Measurements from ENCODE around the gene RUBCNL.
A peak's percentile ranks its signal among the peaks of the same experiment; 100 is the strongest.

RUBCNL gene

GRCh38 chr13:46387064-46387851 lies at the start of gene RUBCNL:
Gene RUBCNL (minus strand): TSS chr13:46387252. CDS start chr13:46372475, 14,777 bp downstream.
- ChIA-PET CTCF (no interaction called here), POLR2A (no interaction called here)
- Histone ChIP-seq H3K27ac (ENCODE audit: extremely low read depth, low read depth, low read length) (no peak within 1 kb of the TSS), H3K36me3 (ENCODE audit: control insufficient read depth in 2 of 2, insufficient read depth in 1 of 2, low read length in 2 of 2) (no peaks in the 10 kb centered on the region), H3K4me1 (ENCODE audit: control insufficient read depth, insufficient read depth, low read length) (no peaks in the 10 kb centered on the region), H3K9me3 (ENCODE audit: control insufficient read depth, insufficient read depth, low read depth, low read length) (no peaks in the 10 kb centered on the region), H3K4me3 (ENCODE audit: low read depth, low read length) (peak within 1 kb of the TSS; percentile 50)
- TF ChIP-seq ZFP69B (tag by site-specific recombination; IDR thresholded peaks at IDR 0.05) (peak; percentile 53; the same call in 1 of the 2 replicates), IKZF3 (tag by site-specific recombination; IDR thresholded peaks at IDR 0.05) (peak; percentile 19; the same call in 1 of the 2 replicates), ZBTB20 (tag by site-specific recombination; IDR thresholded peaks at IDR 0.05) (peak; percentile 69), ZBTB17 (tag by site-specific recombination; IDR thresholded peaks at IDR 0.05) (peak; percentile 73), ZNF658 (tag by site-specific recombination; IDR thresholded peaks at IDR 0.05) (no peak), ZNF202 (tag by site-specific recombination; IDR thresholded peaks at IDR 0.05; ENCODE audit: borderline replicate concordance) (no peak), KLF17 (tag by site-specific recombination; IDR thresholded peaks at IDR 0.05) (0 out of 2 replicates have a peak, but pooled peaks have one; percentile 15), ZNF561 (tag by site-specific recombination; IDR thresholded peaks at IDR 0.05; ENCODE audit: borderline replicate concordance) (peak; percentile 73; the same call in 1 of the 2 replicates), ZFHX2 (tag by site-specific recombination; conservative IDR thresholded peaks at IDR 0.05) (peak; percentile 69), ZBTB7A (tag by site-specific recombination; IDR thresholded peaks at IDR 0.05; ENCODE audit: low read depth) (no peak), INSM2 (tag by site-specific recombination; IDR thresholded peaks at IDR 0.05) (no peak), ZNF610 (tag by site-specific recombination; IDR thresholded peaks at IDR 0.05; ENCODE audit: borderline replicate concordance) (0 out of 2 replicates have a peak, but pooled peaks have one; percentile 19), ZFP3 (tag by site-specific recombination; IDR thresholded peaks at IDR 0.05; ENCODE audit: low read depth) (peak; percentile 58; the same call in 1 of the 2 replicates), ZNF341 (tag by site-specific recombination; IDR thresholded peaks at IDR 0.05; ENCODE audit: low read depth) (peak; percentile 100), ZNF335 (tag by site-specific recombination; conservative IDR thresholded peaks at IDR 0.05) (peak; percentile 69), GLIS2 (tag by site-specific recombination; IDR thresholded peaks at IDR 0.05) (peak; percentile 72), GLIS1 (tag by site-specific recombination; IDR thresholded peaks at IDR 0.05) (peak; percentile 65), ZNF600 (tag by site-specific recombination; IDR thresholded peaks at IDR 0.05) (0 out of 2 replicates have a peak, but pooled peaks have one; percentile 27), ZBTB21 (tag by site-specific recombination; IDR thresholded peaks at IDR 0.05) (no peak), ZNF76 (tag by site-specific recombination; IDR thresholded peaks at IDR 0.05; ENCODE audit: borderline replicate concordance, low read depth) (0 out of 2 replicates have a peak, but pooled peaks have one; percentile 19), ZNF501 (tag by site-specific recombination; IDR thresholded peaks at IDR 0.05) (0 out of 2 replicates have a peak, but pooled peaks have one; percentile 47), ZIC2 (tag by site-specific recombination; IDR thresholded peaks at IDR 0.05) (peak; percentile 14; the same call in 1 of the 2 replicates), ZNF366 (tag by site-specific recombination; conservative IDR thresholded peaks at IDR 0.05) (peak; percentile 47), ZSCAN4 (tag by site-specific recombination; IDR thresholded peaks at IDR 0.05) (no peak), SP3 (tag by site-specific recombination; IDR thresholded peaks at IDR 0.05) (peak; percentile 78), TRIM28 (IDR thresholded peaks at IDR 0.05; ENCODE audit: borderline replicate concordance, low read length) (no peak), ZNF221 (tag by site-specific recombination; IDR thresholded peaks at IDR 0.05; ENCODE audit: borderline replicate concordance) (no peak), REST (tag by site-specific recombination; IDR thresholded peaks at IDR 0.05) (peak; percentile 82), PATZ1 (tag by site-specific recombination; IDR thresholded peaks at IDR 0.05) (peak; percentile 49)

Data from HEK293 (cell line).